Astrocyte of the cerebellum (primary cell): ENCODE results near the gene ERICH6.

Experiments used
- DNase-seq: peaks from one replicate; pipeline ENCODE4 v3.0.0-alpha.2; 2011; ENCODE audit warnings: low read depth
- H3K4me3 ChIP-seq: 2 replicates; pipeline ENCODE4 v1.5.1; 2011; ENCODE audit warnings: mild to moderate bottlenecking, low read depth, low read length, moderate library complexity
- in situ Hi-C: cut with HindIII; loops from 2 replicates; pipeline ENCODE4 v1.10.0; 2017; ENCODE audit warnings: low sequenced_read_pairs
- TF ChIP-seq, protein P1 (sequence below): IDR thresholded peaks from 2 replicates; pipeline ENCODE4 v1.5.1; 2012; ENCODE audit warnings: low read length, low read depth, moderate library complexity, mild to moderate bottlenecking; ENCODE audit errors: missing control alignments

Gene ERICH6

DNA sequence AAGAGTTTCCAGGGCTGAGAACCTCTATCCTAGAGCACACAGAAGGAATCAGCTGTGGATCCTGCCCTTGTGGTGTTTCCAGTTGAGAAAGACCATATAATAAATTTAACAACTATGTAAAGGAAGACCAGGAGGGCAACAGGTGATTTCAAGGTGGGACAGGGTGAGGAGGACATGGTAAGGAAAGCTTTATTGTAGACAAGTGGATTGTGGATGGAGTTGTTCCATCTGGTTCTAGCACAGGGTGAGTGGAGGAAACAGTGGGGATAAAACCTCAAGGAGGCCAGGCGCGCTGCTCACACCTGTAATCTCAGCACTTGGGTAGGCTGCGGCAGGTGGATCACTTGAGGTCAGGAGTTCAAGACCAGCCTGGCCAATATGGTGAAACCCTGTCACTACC is 42.1 kb upstream of the ERICH6 start:
- TF ChIP-seq, protein P1, sequence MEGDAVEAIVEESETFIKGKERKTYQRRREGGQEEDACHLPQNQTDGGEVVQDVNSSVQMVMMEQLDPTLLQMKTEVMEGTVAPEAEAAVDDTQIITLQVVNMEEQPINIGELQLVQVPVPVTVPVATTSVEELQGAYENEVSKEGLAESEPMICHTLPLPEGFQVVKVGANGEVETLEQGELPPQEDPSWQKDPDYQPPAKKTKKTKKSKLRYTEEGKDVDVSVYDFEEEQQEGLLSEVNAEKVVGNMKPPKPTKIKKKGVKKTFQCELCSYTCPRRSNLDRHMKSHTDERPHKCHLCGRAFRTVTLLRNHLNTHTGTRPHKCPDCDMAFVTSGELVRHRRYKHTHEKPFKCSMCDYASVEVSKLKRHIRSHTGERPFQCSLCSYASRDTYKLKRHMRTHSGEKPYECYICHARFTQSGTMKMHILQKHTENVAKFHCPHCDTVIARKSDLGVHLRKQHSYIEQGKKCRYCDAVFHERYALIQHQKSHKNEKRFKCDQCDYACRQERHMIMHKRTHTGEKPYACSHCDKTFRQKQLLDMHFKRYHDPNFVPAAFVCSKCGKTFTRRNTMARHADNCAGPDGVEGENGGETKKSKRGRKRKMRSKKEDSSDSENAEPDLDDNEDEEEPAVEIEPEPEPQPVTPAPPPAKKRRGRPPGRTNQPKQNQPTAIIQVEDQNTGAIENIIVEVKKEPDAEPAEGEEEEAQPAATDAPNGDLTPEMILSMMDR, result no peak
- DNase-seq, result no peak
- in situ Hi-C loops, result no loop called here
- no peak overlapping the region for H3K4me3 ChIP-seq

DNA sequence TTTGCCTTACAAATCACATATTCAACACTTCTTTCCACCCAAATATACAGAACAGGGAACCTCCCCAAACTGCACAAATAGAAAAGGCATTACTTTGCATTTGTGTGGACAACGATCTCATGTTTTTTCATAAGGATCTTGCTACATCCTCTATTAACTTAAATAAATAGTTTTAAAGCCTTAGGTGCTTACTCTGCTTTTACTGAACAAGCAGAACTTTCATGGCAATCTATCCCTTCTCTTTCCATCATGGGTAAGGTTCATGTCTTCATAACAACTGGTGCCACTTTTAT is 41.1 kb upstream of the ERICH6 start:
- no peak overlapping the region for H3K4me3 ChIP-seq
- no peak for DNase-seq
- TF ChIP-seq, protein P1, result no peak
- in situ Hi-C loops, result no loop called here

DNA sequence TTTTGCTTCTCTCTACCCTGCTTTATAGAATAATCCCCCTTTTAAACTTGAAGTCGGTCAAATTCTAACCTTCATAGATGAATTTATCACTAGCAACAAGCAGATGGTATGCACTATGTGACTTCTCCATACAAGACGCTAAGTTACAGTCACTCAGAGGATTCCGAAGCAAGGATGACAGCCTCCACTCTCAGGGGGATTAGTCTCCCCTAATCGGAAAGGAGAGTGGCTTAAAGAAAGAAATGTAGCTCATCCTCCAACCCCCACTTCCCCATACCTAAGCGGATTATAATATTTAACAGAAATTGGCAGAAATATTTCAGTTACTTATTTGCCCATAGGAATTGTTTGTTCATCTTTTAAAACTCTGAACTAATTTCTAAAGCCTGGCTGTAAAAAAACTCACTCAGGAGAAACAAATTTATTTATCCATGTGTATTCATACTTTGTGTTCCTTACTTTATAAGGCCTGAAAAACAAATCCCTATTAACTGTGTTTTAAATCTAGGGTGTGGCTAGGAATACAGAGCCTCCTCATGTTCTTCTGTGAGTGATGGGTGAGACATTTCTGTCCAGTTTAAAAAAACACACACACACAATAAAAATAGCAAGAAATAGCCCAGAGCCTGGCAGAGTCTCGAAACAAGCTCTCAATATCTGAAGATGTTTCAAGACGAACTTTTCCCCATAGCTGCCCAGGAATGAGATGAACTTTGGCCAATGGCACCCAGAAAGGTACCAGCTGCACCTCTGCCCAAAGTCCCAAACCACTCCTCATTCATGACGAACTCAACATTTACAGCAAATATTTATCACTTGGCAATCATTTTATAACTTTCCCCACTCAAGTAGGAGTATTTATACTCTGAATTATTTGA is 40.6 kb upstream of the ERICH6 start:
- no peak overlapping the region for H3K4me3 ChIP-seq
- TF ChIP-seq, protein P1, result no peak
- no peak for DNase-seq
- in situ Hi-C loops, result no loop called here

DNA sequence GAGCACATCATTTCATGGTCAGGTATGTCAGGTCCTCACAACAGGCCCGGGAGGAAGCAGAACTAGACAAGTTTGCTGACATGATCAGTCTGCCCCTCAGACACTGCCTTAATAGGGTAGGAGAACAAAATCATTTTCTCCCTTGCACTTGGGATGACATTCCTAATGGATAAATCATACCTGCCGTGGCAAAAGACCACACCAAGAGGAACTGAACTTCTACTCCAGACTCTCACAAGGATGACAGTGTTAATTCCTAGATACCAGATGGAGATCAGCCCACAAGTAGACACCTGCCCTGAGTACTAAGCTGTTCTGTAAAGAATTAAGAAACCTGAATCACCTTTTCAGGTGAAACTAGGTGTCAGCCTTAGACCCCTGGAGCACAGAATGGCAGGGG is 39.8 kb upstream of the ERICH6 start:
- in situ Hi-C loops, result no loop called here
- no peak overlapping the region for H3K4me3 ChIP-seq
- DNase-seq, result no peak
- TF ChIP-seq, protein P1, result no peak

DNA sequence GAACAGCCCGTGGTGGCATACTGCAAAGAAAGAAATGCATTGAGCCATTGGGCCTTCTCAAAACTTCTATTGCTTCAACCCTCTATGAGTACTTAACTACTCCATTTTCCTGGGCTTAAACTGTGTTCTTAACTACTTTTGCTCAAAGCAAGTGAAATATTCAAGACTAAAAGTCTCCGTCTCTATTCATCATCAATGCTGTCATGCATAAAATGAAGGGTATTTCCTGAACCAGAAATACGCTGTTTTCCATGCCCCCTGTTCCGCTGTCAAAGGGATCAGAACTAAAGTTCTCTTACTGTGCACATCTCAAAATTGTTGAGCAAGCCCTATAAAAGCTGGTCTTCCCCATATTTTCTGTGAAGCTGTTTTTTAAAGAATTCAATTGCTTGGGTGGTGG is 39.0 kb upstream of the ERICH6 start:
- in situ Hi-C loops, result no loop called here
- TF ChIP-seq, protein P1, result no peak
- no peak overlapping the region for H3K4me3 ChIP-seq
- DNase-seq, result no peak

DNA sequence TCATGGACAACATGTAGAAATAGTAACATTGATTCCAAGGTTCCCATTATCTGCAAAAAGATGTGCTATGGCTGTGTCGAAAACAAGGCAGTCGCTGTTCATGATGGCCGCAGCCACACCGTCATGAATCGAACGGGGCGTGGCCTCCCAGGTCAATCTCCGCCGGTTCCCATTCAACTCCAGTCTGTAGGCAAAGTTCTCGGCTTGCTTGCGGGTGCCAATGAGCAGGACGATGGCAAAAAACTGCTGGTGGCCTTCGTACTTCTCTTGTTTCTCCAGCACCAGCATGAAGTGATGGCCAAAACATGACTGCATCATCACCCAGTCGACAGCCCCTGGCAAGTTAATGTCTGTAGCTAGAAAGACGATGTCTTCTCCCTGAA is 38.4 kb upstream of the ERICH6 start:
- H3K4me3 ChIP-seq, result no peak overlapping the region
- TF ChIP-seq, protein P1, result no peak
- no peak for DNase-seq
- in situ Hi-C loops, result no loop called here
